Measurements from ENCODE around the gene BMP4.

DNA sequence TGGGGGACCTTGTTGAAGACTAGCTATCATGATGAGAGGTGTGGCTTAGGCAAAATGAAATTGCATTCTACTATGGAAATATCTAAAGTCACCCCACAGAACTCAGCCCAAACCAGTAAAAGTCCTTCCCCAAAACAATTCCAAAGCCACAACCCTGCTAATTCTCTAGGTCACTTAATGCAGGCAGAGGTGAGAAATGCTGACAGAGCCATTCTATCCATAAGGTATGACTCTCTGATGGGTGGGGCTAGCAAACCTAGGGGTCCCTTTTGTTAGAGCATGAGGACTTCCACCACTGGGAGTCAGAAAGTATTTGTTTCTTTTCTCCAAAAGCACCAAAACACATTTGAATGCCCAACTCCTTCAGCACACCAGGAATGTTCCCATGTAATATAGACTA lies 12.7 kb upstream of the BMP4 start:
- TF ChIP-seq POLR2A (IDR thresholded peaks at IDR 0.05; ENCODE audit: low read depth, low read length) (no peak), TAF1 (IDR thresholded peaks at IDR 0.05; ENCODE audit: borderline replicate concordance, low read depth, low read length) (no peak), POLR2AphosphoS5 (IDR thresholded peaks at IDR 0.05; ENCODE audit: low read depth, low read length) (no peak)

All from GM12892 (cell line).